HG03103 (cell line): ENCODE measurements around the gene KCNK16.

Experiments used
- ATAC-seq: cut with Tn5 transposase; IDR thresholded peaks from one replicate; pipeline ENCODE4 v1.9.1; 2021; ENCODE audit warnings: low read depth; ENCODE audit not compliant: unreplicated experiment

Gene KCNK16

DNA sequence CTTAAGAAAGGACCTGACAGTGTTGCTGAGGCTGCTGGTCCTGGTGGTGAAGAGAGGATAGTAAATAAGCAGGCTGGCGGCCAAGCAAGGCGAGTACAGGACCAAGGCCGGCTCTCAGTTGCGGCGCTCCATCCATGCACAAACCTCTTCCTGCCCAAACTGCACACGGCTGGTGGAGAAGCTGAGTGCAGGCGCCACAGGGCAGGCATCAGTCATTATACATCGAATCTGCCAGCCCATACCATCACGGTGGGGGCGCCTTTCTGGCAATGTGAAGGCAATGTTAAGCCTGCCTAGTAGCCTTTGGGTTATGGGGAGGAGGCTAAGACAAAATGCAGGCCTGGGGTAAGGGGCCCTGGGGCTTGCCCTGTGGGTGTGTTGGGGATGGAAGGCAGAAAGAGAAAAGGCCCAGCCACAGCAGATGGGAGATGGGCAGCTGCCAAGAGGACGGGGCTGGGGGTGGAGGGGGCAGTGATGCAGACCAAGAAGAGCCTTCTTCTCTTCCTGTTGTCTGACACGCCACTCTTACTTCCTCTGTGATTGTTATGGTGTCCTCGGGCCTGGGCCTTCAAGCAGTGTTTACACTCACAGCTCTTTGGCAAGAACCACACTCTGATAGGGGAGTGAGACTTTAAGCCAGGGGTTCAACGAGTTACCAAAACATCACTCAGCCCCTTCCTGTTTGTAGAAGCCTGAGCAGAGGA is 20.3 kb upstream of the KCNK16 start:
- ATAC-seq: peak; percentile 61

DNA sequence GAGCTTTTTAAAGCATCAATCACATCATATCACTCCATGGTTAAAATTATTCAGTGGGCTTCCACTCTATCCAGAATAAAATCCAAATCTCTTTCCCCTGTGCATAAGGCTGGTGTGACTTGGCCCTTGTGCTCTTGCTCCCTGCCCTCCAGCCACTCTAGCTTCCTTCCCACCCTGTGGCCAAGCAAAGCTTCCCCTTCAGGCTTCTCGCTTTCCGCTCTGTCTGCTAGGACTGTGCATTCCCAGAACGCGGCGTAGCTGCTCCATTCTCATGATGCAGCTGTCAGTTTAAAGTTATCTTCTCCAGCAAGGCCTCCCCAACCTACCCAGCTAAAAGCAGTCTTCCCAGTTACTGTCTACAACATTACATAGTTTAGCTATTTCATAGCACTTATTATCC is 19.4 kb upstream of the KCNK16 start:
- ATAC-seq: no peak

DNA sequence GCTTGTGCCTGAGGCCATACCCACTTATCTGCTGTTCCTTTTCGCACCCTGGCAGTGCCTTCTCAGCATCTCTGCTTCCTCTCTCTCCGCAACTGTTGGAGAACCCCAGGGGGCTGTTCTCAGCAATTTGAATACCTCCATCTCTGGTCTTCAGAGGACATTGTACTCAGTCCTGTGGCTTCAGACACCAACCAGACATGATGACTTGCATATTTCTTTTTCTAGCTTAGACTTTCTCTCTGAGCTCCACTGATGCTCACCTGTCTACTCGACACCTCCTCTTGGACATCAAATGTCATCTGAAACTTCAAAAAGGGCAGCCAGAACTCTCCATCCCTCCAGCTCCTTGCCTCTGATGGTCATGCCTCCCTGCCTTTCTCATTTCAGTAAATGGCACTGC is 18.9 kb upstream of the KCNK16 start:
- no peak for ATAC-seq

DNA sequence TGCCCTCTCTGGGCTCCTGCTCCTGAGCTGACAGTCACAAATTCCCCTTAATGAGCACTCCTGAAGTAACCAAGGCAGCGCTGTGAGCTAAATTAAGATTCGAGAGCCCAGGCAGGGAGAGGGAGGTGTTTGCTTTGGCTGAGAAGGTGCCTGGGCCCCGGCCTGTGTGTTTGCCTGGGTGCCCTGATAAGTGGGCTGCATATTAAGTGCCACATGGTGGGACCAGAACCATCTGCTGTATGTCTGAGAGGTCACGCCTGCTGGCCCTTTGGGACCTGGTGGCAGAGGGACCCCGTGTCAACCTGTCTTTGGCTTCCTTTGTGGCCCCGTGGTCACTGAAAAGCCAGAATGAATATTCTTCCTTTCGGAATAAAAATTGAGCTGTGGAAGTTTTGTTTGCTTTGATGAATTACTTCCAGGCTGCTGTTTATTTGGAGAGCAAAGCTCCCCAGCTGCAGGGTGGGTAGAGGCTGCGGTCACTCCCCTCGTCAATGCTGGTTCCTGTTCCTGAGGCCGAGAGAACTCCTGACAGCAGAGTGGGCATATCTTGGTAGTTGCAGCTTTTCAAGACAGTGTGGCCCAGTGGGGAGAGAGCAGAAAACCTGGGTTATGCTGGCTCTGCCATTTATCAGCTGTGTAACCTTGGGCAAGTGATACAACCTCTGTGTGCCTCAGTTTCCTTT is 17.5 kb upstream of the KCNK16 start:
- ATAC-seq: no peak

DNA sequence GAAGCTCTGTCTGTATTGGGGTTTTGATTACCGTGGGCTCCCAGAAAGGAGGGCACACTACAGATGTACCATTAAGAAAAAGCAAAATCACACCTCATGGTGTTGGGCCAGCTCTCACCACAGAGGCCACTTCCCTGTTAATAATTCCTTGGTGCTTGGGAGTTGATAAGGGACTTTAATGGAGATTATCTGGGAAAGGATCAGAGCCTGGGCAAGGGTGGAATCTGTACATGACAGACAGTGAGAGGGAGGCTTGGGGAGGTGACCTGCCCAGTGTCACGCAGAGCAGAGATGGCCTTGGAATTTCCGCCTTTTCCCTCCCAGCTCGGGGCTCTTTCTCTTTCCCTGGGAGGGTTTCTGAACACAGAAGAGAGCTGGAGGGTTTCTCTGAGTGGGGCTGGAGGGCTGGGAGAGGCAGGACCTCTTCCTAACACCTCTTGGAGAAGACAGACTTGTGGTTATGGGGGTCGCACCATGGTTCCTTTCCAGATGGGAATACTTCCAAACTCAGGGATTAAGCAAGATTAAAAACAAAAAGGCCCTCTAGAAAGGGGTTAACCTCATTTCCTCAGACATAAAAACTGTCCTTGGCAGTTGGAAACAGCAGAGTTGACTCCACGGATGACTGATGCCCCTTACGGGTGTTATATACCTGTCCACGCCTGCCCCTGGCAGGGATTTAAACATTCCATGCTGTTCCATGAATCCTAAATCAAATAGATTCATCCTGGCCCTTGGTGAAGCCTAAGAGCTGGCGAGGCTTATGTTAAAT is 16.8 kb upstream of the KCNK16 start:
- no peak for ATAC-seq

DNA sequence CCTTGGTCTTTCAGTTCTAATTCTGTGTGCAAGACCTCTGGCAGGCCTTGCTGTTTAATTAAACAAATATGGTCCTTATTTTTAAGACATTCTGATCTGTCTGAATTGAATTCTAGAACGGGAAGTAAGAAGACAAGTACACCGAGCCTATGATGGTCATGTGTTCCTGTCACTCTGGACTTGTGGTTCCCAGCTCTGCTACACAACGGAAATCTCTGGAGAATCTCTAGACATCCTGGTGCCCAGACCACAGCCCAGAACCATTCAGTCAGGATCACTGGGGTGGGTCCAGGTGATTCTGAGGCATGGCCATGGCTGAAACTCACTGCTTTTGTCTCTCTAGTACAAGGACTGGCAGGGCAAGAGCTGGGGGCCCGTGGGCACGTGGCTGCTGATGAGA is 15.9 kb upstream of the KCNK16 start:
- no peak for ATAC-seq

DNA sequence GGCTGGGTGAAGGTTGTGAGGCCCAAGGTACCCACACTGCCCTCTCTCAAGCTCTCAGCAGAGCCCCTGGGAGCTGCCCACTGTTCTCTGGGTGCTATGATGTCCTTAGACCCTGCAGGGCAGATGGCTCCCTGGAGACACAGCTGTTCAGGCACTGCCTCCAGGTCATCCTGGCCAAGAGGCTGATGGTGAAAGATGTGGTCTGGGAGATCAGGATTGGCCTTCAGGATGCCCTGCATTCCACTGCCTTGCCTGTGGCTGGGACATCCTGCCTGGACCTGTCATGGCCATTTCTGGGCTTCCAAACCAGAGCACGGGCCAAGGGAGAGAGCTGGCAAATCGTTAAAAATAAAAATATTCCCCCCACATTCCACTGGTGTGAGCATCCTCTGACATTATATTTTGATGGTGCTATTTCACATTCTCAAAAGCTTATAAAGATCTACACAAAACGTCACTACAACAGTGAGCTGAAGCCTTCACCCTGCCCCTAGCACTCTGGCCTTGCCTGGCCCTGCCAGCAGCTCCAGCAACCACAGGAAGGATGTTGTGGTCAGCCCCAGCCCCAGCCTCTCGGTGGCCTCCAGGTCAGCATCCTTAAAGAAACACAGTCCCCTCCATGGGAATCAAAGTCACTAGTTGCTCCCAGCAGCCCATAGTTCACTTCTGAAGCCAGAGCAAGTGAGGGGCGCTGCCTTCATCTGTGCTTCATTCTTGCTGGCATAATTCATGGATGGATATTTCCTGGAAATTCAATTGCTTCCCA is 13.5 kb upstream of the KCNK16 start:
- ATAC-seq: no peak

DNA sequence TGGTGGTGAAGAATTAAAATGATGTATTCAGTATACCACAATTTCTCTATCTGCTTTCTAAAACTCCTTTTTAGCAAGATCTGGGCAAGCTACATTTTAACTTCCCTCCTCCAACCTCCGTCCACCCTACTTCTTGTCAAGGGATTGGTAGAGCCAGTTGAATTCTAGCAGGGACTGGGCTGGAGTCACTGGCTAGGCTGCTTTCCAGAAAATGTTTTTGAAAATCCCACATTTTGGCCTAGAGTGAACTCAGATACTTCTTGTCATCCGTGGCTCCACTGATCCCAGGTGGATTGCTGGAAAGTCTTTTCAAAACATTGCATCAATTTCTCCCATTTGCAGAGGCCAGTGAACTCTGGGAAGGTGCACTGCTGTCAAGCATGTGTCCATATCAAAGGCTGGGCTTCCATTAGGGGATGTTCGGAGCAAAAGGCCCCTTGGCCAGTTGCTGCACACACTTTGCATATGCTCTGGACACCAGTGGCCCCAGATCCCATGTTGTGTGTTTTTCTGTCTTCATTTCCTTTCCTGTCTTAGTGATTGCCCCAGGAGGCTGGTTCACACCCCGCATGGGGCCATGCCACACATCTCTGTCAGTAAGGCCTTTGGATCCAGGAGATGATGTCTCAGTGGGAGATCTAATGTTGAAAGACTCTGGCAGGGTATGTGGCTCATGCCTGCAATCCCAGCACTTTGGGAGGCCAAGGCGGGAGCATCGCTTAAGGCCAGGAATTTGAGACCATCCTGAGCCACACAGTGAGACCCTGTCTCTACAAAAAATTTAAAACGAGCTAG is 11.3 kb upstream of the KCNK16 start:
- no peak for ATAC-seq

DNA sequence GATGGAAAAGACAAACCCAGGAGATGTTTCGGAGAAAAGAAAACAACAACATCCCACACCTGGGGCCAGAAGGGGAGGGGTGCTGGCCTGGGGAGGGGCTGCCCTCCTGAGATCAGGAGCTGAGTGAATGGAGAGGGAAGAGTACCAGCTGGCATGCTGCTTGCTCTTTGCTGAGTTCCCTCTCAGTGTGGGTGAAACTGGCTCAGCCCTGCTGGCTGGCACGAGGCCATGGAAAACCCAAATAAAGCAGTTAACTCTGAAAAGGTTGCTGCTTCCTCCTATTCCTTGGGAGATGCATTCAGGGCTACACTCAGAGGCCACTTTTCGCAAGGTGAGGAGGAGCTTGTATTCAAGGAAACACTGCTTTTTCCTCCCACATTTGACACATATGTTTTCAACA is 8.0 kb upstream of the KCNK16 start:
- ATAC-seq: no peak

DNA sequence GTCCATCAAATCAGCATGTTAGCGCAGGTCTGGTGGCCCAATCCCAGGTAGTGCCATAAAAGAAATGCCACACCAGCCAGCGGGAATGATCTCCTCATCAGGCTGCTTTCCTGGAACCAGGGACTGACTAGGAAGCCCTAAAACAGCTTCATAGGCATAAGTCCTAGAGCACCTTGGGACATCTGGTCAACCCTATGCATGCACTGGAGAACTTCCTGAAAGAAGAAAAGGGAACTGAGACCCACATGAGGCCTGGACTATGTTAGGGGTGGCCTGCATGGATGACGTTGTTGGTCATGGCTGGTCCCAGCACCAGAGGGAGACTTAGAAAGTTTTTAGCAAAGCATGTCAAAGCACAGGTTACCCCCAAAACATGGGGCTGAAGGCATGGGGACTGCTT is 7.6 kb upstream of the KCNK16 start:
- ATAC-seq: peak; percentile 88

DNA sequence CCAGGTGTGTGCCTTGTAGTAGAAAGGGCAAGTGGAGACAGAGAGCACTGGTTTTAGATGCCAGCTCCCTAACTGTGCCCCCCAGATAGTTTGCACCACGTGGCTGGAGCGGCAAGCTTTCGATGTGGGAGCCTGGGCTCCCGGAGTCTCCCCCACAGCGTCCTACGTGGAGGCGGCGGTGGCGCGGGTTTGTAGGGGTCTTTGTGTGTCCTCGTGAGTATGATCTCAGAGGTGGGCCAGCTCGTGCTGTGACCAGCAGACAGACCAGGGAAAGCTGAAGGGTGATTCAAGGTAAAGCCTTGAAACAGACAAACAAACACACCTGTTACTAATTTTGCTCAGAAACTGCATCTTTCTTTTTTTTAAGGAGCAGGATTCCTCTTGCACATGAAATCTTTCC is 5.6 kb upstream of the KCNK16 start:
- no peak for ATAC-seq

DNA sequence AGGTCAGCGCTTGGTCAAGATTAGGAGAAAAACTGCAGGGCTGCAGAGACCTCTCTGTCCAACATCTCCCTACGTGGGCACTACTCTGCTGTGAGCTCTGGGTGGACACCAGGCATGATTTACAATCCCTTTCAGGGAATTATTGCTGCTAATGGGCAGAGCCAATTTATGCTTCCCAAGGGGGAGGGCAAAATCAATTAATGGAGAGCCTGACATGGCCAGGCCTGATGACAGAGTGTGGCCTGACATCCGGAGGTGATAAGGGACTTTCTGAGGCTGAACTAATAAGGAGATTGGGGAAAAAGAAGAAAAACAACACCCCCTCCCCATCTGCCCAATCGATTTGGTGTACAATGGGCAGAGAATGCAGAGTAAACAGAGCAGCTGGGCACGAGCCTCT is 5.0 kb upstream of the KCNK16 start:
- ATAC-seq: no peak

DNA sequence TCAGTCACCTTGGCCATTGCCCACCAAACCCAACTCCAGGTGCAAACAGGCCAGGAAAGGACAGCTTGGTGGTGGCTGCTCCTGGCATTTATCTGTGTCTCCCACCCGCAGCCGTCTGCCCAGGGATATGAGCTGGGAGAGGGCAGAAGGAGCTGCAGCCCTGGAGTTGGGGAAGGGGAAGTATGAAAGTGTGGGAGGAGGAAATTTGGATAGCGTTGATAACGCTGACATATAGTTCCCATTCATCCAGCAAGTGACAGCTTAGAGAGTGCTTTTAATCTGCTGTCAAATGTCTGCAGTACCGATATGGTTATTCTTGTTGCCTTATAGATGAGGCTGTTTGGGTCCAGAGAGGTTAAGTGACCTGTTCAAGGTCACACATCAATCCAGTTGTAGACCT is 741 bp downstream of the KCNK16 start:
- ATAC-seq: no peak

DNA sequence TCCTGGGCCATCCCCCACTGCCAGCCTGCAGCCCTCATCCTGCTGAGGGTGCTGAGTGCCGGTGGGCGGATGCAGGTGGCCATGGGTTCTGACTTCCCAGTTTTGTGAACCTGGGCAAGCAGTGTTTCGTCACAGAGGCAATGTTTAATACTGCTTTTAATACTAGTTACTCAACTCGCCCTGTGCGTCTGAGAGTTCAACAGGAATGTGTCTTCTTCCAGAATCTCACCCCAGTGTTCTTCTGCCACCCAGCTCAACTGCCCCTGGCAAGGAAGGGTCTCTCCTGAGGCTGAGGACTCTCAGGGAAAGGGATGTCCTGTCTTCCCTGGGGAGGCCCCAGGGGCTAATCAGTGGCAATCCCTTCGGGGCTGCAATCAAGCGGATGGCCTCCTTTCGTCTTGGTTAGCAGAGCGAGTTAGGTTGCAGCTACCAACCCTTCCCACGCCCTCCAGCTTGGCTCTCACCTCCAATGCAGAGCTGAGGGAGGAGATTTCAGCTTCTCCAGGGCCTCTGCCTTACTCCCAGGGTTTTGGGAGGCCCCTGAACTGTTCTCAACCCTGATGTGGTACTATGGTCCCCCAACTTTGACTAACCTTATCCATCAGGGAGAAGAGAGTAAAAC is 2.0 kb downstream of the KCNK16 start:
- no peak for ATAC-seq

DNA sequence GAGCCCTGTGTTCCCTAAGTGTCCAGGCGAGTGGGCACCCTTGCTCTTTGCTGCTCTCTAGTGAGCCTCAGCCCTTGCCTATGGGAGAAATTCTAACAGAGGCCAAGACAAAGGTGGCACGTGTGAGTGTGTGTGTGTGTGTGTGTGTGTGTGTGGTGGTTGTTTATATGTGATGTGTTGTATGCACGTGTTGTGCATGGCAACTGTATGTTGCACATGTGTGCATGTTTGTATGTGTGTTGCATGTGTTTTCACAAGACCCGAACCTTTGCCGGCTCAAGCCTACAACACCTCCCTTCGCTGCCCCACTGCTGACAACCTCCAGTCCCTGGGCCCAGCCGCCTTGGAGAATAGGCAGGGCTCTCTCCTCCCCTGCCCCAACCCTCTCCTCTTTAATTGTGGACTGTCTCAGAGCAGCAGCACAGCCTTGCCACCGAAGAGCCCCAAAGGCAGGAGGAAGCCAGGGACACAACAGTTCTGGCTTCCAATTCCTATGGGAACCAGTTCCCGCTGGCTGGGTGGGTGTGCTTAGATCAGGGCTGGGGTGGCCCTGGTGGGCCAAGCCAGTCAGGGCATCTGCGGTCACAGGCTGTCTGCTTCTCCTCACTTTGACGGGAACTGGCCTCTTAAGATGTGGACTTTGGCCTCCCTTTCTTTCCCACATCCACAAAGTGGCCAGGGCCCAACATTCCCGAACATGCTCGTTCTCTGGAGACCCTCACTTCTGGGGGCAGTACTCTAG is 2.7 kb downstream of the KCNK16 start:
- no peak for ATAC-seq

DNA sequence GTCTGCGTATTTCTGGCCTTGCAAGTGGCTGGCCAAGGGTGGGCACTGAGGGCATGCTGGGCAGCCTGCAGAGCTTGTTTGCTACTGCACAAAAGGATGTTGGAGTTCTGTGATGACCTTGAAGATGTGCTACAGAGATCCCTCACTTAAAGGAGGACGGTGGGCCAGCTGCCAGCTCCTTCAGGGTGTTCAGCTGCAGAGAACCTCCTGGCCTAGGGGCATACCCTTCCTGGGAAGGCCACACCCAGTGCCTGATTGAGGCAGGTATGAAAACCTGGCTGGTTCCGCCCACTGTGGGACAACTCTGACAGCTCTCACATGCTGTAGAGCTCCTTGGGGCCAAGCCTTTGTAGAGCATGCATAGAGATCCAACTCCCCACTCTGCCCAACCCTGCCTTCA is 5.2 kb downstream of the KCNK16 start:
- no peak for ATAC-seq

DNA sequence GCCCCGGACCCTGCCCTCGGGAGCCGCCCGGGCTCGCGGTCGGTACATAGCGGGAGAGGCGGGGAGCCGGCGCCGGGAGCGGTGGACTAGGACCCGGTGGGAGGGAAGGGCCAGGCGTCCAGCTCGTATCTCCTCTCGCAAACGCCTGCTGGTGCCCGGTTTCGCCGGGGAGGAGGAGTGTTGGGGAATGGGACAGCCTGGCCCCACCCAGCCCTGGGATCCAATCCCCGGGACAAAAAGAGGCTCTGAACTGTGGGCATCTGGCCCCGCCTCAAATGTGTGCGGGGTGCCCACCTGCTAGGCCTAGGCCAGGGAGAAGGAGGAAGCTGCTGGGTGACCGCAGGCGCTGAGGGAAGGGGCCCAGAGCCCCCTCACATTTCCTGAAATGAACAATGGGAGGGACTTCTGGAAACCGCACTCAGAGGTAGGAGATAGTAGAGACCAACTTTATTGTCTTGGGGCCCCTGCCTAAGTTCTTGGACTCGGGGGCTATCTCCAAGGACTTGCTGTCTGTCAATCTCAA is 8.2 kb downstream of the KCNK16 start, which contains the start of gene KCNK17:
Gene KCNK17 (minus strand): TSS at position 147 of the 523 bp plus-strand sequence. CDS start 99 bp downstream, at position 48.
- ATAC-seq: no peak

DNA sequence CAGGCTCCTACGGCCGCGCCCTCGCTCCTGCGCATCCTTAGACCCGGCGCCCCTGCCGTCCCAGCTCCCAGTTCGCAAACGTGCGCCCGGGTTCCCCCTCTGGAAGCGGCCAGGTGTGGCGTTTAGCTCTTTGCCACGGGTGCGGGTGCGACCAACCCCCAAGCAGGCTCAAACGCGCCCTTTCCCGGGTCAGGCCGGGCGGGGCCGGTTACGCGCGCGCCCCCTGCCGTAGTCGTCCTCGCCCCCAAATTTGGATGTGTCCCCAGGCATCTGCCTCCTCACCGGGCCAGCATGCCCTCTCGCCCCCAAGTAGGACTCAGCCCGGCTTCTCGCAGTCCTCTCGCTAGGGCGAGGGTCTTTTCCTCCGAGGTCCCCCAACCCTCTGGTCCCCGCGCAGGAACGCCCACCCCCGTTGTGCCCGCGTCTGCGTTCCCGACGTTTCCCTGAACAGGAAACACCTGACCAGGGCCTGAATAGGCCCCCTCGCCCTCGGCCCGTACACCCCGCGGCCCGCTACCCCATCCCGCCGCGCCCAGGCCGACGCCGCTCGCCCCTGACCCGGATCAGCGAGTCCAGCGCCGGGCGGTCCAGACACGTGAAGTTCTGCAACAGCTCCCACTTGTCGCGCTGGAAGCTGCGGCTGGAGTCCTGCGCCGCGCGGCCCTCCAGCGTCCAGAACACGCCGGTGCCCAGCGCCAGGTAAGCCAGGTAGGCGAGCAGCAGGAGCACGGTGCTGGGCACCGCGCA is 8.8 kb downstream of the KCNK16 start:
- ATAC-seq: no peak
